ENCODE results near the gene MYO1E. TPM values are rescaled to one million over a fixed set of nuclear protein-coding genes. Genes with fewer than 3 reads are reported as not detected.

The MYO1E gene
- total and polyA plus RNA-seq, 4 donors: 6.7 to 70.9 (median 21.6) TPM

GRCh38 chr15:59210186-59210585, 162.5 kb downstream of the MYO1E start:
- DNase-seq (ENCODE audit: low spot score): no peak
- no peaks in the 10 kb centered on the region for H3K27me3 ChIP-seq (ENCODE audit: control insufficient read depth in 4 of 4, insufficient read depth in 4 of 4, low read length in 3 of 4)
- 96% methylated on average over 2 of the region's 2 CpGs for WGBS
- H3K9me3 ChIP-seq (ENCODE audit: control insufficient read depth in 4 of 4, low read length in 3 of 4): no peaks in the 10 kb centered on the region
- no peak overlapping the region for H3K4me3 ChIP-seq (ENCODE audit: low read depth in 1 of 3, low read length in 3 of 3)
- TF ChIP-seq HNF4A (conservative IDR thresholded peaks at IDR 0.05) (no peak), RAD21 (IDR thresholded peaks at IDR 0.05) (no peak), SP1 (IDR thresholded peaks at IDR 0.05) (no peak), FOXA2 (IDR thresholded peaks at IDR 0.05) (no peak), HNF4G (IDR thresholded peaks at IDR 0.05) (no peak), NR2F2 (IDR thresholded peaks at IDR 0.05) (no peak), JUND (IDR thresholded peaks at IDR 0.05) (no peak), ZBTB33 (IDR thresholded peaks at IDR 0.05) (no peak), RXRA (IDR thresholded peaks at IDR 0.05) (no peak), TAF1 (conservative IDR thresholded peaks at IDR 0.05) (no peak), YY1 (IDR thresholded peaks at IDR 0.05) (no peak), EGR1 (IDR thresholded peaks at IDR 0.05; ENCODE audit: low read depth in 2 of 2) (no peak), GABPA (IDR thresholded peaks at IDR 0.05 in 1 of 2, conservative IDR thresholded peaks at IDR 0.05 in 1 of 2) (no peak)
- TF ChIP-seq, protein P1, sequence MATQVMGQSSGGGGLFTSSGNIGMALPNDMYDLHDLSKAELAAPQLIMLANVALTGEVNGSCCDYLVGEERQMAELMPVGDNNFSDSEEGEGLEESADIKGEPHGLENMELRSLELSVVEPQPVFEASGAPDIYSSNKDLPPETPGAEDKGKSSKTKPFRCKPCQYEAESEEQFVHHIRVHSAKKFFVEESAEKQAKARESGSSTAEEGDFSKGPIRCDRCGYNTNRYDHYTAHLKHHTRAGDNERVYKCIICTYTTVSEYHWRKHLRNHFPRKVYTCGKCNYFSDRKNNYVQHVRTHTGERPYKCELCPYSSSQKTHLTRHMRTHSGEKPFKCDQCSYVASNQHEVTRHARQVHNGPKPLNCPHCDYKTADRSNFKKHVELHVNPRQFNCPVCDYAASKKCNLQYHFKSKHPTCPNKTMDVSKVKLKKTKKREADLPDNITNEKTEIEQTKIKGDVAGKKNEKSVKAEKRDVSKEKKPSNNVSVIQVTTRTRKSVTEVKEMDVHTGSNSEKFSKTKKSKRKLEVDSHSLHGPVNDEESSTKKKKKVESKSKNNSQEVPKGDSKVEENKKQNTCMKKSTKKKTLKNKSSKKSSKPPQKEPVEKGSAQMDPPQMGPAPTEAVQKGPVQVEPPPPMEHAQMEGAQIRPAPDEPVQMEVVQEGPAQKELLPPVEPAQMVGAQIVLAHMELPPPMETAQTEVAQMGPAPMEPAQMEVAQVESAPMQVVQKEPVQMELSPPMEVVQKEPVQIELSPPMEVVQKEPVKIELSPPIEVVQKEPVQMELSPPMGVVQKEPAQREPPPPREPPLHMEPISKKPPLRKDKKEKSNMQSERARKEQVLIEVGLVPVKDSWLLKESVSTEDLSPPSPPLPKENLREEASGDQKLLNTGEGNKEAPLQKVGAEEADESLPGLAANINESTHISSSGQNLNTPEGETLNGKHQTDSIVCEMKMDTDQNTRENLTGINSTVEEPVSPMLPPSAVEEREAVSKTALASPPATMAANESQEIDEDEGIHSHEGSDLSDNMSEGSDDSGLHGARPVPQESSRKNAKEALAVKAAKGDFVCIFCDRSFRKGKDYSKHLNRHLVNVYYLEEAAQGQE (IDR thresholded peaks at IDR 0.05): no peak
- TF ChIP-seq, protein P2, sequence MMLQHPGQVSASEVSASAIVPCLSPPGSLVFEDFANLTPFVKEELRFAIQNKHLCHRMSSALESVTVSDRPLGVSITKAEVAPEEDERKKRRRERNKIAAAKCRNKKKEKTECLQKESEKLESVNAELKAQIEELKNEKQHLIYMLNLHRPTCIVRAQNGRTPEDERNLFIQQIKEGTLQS (IDR thresholded peaks at IDR 0.05): no peak
- TF ChIP-seq, protein P3, sequence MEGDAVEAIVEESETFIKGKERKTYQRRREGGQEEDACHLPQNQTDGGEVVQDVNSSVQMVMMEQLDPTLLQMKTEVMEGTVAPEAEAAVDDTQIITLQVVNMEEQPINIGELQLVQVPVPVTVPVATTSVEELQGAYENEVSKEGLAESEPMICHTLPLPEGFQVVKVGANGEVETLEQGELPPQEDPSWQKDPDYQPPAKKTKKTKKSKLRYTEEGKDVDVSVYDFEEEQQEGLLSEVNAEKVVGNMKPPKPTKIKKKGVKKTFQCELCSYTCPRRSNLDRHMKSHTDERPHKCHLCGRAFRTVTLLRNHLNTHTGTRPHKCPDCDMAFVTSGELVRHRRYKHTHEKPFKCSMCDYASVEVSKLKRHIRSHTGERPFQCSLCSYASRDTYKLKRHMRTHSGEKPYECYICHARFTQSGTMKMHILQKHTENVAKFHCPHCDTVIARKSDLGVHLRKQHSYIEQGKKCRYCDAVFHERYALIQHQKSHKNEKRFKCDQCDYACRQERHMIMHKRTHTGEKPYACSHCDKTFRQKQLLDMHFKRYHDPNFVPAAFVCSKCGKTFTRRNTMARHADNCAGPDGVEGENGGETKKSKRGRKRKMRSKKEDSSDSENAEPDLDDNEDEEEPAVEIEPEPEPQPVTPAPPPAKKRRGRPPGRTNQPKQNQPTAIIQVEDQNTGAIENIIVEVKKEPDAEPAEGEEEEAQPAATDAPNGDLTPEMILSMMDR (IDR thresholded peaks at IDR 0.05; ENCODE audit: low read depth, low read length, missing input control): no peak
- TF ChIP-seq, protein P4, sequence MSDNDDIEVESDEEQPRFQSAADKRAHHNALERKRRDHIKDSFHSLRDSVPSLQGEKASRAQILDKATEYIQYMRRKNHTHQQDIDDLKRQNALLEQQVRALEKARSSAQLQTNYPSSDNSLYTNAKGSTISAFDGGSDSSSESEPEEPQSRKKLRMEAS (IDR thresholded peaks at IDR 0.05): no peak
- H3K27ac ChIP-seq (ENCODE audit: low read depth in 1 of 2, low read length in 2 of 2): no peak overlapping the region
- peaks cover 10 to 63% (median 38%) of the 10 kb centered on the region in 4 donors for H3K36me3 ChIP-seq (ENCODE audit: control insufficient read depth in 4 of 4, insufficient read depth in 3 of 4, low read depth in 1 of 4, low read length in 3 of 4)
- H3K4me1 ChIP-seq (ENCODE audit: control insufficient read depth in 4 of 4, insufficient read depth in 4 of 4, low read length in 3 of 4): no peaks in the 10 kb centered on the region
- no peak overlapping the region for H3K9ac ChIP-seq (ENCODE audit: low read depth in 1 of 2, low read length in 2 of 2)

Measured in liver (tissue), 9 donors.